Measurements from ENCODE around the gene GRID1. TPM values are rescaled to one million over a fixed set of nuclear protein-coding genes. Genes with fewer than 3 reads are reported as not detected.

GRID1 gene
- total RNA-seq, 1 experiment from 2014 or later, result not detected

GRCh38 chr10:86063341-86063740 is 303.3 kb downstream of the GRID1 start:
- DNase-seq (ENCODE audit: low read depth), result no peak

GRCh38 chr10:86062647-86063145 is 303.9 kb downstream of the GRID1 start:
- DNase-seq (ENCODE audit: low read depth), result no peak

GRCh38 chr10:86062198-86062550 is 304.4 kb downstream of the GRID1 start:
- DNase-seq (ENCODE audit: low read depth), result no peak

GRCh38 chr10:86061278-86062197 is 305.1 kb downstream of the GRID1 start:
- no peak for DNase-seq (ENCODE audit: low read depth)

- DNase-seq (ENCODE audit: low read depth), result no peak
These were observed 306.0 kb downstream of the GRID1 start for GRCh38 chr10:86060386-86061277.

- no peak for DNase-seq (ENCODE audit: low read depth)
These were observed 306.7 kb downstream of the GRID1 start for GRCh38 chr10:86059892-86060291.

GRCh38 chr10:86058964-86059363 is 307.6 kb downstream of the GRID1 start:
- no peak for DNase-seq (ENCODE audit: low read depth)

GRCh38 chr10:86057708-86058107 is 308.9 kb downstream of the GRID1 start:
- no peak for DNase-seq (ENCODE audit: low read depth)

- no peak for DNase-seq (ENCODE audit: low read depth)
These were observed 309.9 kb downstream of the GRID1 start for GRCh38 chr10:86056672-86057071.

GRCh38 chr10:86055928-86056327 is 310.7 kb downstream of the GRID1 start:
- DNase-seq (ENCODE audit: low read depth), result no peak

- no peak for DNase-seq (ENCODE audit: low read depth)
These were observed 312.9 kb downstream of the GRID1 start for GRCh38 chr10:86053675-86054074.

GRCh38 chr10:86051586-86051985 is 315.0 kb downstream of the GRID1 start:
- DNase-seq (ENCODE audit: low read depth), result no peak

- no peak for DNase-seq (ENCODE audit: low read depth)
These were observed 317.2 kb downstream of the GRID1 start for GRCh38 chr10:86049442-86049841.

- no peak for DNase-seq (ENCODE audit: low read depth)
These were observed 317.6 kb downstream of the GRID1 start for GRCh38 chr10:86048973-86049372.

GRCh38 chr10:86048571-86048970 is 318.0 kb downstream of the GRID1 start:
- DNase-seq (ENCODE audit: low read depth), result no peak

- DNase-seq (ENCODE audit: low read depth), result no peak
These were observed 319.0 kb downstream of the GRID1 start for GRCh38 chr10:86047588-86047987.

- no peak for DNase-seq (ENCODE audit: low read depth)
These were observed 319.6 kb downstream of the GRID1 start for GRCh38 chr10:86046845-86047460.

GRCh38 chr10:86045896-86046295 is 320.7 kb downstream of the GRID1 start:
- no peak for DNase-seq (ENCODE audit: low read depth)

GRCh38 chr10:86044029-86044428 is 322.6 kb downstream of the GRID1 start:
- DNase-seq (ENCODE audit: low read depth), result no peak

GRCh38 chr10:86043236-86043635 is 323.4 kb downstream of the GRID1 start:
- no peak for DNase-seq (ENCODE audit: low read depth)

GRCh38 chr10:86042161-86042560 is 324.4 kb downstream of the GRID1 start:
- DNase-seq (ENCODE audit: low read depth), result no peak

GRCh38 chr10:86041116-86041515 is 325.5 kb downstream of the GRID1 start:
- no peak for DNase-seq (ENCODE audit: low read depth)

All from M059J (cell line).